Measurements from ENCODE around the gene CLDN4. TPM values are rescaled to one million over a fixed set of nuclear protein-coding genes. Genes with fewer than 3 reads are reported as not detected.

The CLDN4 gene
- total RNA-seq, 1 donor from 2014 or later, result 0.21 TPM

- H3K4me1 ChIP-seq, result peaks cover 3 to 9% of the 10 kb centered on the region in 2 donors
- no peaks in the 10 kb centered on the region for H3K27me3 ChIP-seq
- DNase-seq (ENCODE audit: low spot score in 2 of 2), result no peak
- H3K27ac ChIP-seq, result no peak overlapping the region
- intact Hi-C loops (cut with DNase I), result no loop called here
- H3K36me3 ChIP-seq, result no peaks in the 10 kb centered on the region
- no peak for TF ChIP-seq CTCF (IDR thresholded peaks at IDR 0.05)
- H3K9me3 ChIP-seq, result no peaks in the 10 kb centered on the region
- no peak overlapping the region for H3K4me3 ChIP-seq
Measured at GRCh38 chr7:73828107-73828803, 2.5 kb upstream of the CLDN4 start.

- H3K4me3 ChIP-seq, result no peak overlapping the region
- H3K27me3 ChIP-seq, result no peaks in the 10 kb centered on the region
- no peak overlapping the region for H3K27ac ChIP-seq
- DNase-seq (ENCODE audit: low spot score in 2 of 2), result no peak
- H3K36me3 ChIP-seq, result no peaks in the 10 kb centered on the region
- peaks cover 3 to 9% of the 10 kb centered on the region in 2 donors for H3K4me1 ChIP-seq
- no peaks in the 10 kb centered on the region for H3K9me3 ChIP-seq
- intact Hi-C loops (cut with DNase I), result no loop called here
- no peak for TF ChIP-seq CTCF (IDR thresholded peaks at IDR 0.05)
Measured at GRCh38 chr7:73828972-73829371, 1.8 kb upstream of the CLDN4 start.

- intact Hi-C loops (cut with DNase I), result no loop called here
- no peak for DNase-seq (ENCODE audit: low spot score in 2 of 2)
- Histone ChIP-seq H3K27me3 (no peaks in the 10 kb centered on the region), H3K27ac (no peak overlapping the region), H3K4me1 (peaks cover 3 to 9% of the 10 kb centered on the region in 2 donors), H3K4me3 (no peak overlapping the region), H3K9me3 (no peaks in the 10 kb centered on the region), H3K36me3 (no peaks in the 10 kb centered on the region)
- no peak for TF ChIP-seq CTCF (IDR thresholded peaks at IDR 0.05)
Measured at GRCh38 chr7:73829505-73829904, 1.3 kb upstream of the CLDN4 start.

- no peak for TF ChIP-seq CTCF (IDR thresholded peaks at IDR 0.05)
- intact Hi-C loops (cut with DNase I), result no loop called here
- no peaks in the 10 kb centered on the region for H3K9me3 ChIP-seq
- H3K27ac ChIP-seq, result no peak overlapping the region
- peaks cover 3 to 9% of the 10 kb centered on the region in 2 donors for H3K4me1 ChIP-seq
- no peak overlapping the region for H3K4me3 ChIP-seq
- H3K36me3 ChIP-seq, result no peaks in the 10 kb centered on the region
- DNase-seq (ENCODE audit: low spot score in 2 of 2), result no peak
- no peaks in the 10 kb centered on the region for H3K27me3 ChIP-seq
Measured at GRCh38 chr7:73829921-73830680, 695 bp upstream of the CLDN4 start.

- no peak for TF ChIP-seq CTCF (IDR thresholded peaks at IDR 0.05)
- Histone ChIP-seq H3K27ac (no peak overlapping the region), H3K4me3 (no peak overlapping the region)
Measured at GRCh38 chr7:73831584-73831833, 713 bp downstream of the CLDN4 start.

More at GRCh38 chr7:73831584-73831833, 713 bp downstream of the CLDN4 start:
- H3K4me1 ChIP-seq, result peaks cover 3 to 9% of the 10 kb centered on the region in 2 donors
- no peak for DNase-seq (ENCODE audit: low spot score in 2 of 2)
- H3K9me3 ChIP-seq, result no peaks in the 10 kb centered on the region
- H3K36me3 ChIP-seq, result no peaks in the 10 kb centered on the region
- H3K27me3 ChIP-seq, result no peaks in the 10 kb centered on the region
- intact Hi-C loops (cut with DNase I), result no loop called here

Data from ascending aorta (tissue), 2 donors.